GM18951 (cell line): ENCODE measurements around the gene CNFN.
"Not testable (repeated sequence)": the region's sequence is repeated elsewhere in the genome, so short reads cannot be mapped to it uniquely, and the experiment has no call there.

Experiments used
- POLR2A ChIP-seq: IDR thresholded peaks from 4 replicates; pipeline ENCODE4 v1.6.1; 2011; ENCODE audit warnings: mild to moderate bottlenecking; ENCODE audit not compliant: insufficient read length, insufficient read depth; ENCODE audit errors: extremely low read depth
- in situ Hi-C: fragments of 300-500 bp; cut with MboI; formaldehyde crosslinking; loops from one replicate; pipeline ENCODE4 v1.12.0; 2022; ENCODE audit warnings: low sequenced_read_pairs, mixed read lengths, inconsistent platforms; ENCODE audit not compliant: unreplicated experiment

CNFN gene

GRCh38 chr19:42348211-42348610 is 41.9 kb downstream of the CNFN start:
- in situ Hi-C loops, result no loop called here
- TF ChIP-seq POLR2A, result no peak

GRCh38 chr19:42345191-42345812 is 44.8 kb downstream of the CNFN start:
- in situ Hi-C loops, result no loop called here
- no peak for TF ChIP-seq POLR2A

- in situ Hi-C loops, result no loop called here
Measured at GRCh38 chr19:42344336-42344893, 45.7 kb downstream of the CNFN start.

GRCh38 chr19:42343344-42344110 is 46.6 kb downstream of the CNFN start:
- in situ Hi-C loops, result no loop called here
- TF ChIP-seq POLR2A, result no peak

More at GRCh38 chr19:42344336-42344893, 45.7 kb downstream of the CNFN start:
- no peak for TF ChIP-seq POLR2A

GRCh38 chr19:42339922-42340321 is 50.2 kb downstream of the CNFN start:
- in situ Hi-C loops, result not testable (repeated sequence)

- in situ Hi-C loops, result not testable (repeated sequence)
Measured at GRCh38 chr19:42339126-42339860, 50.8 kb downstream of the CNFN start.
